Spleen (tissue), 11 donors: ENCODE measurements around the gene CUZD1. TPM values are rescaled to one million over a fixed set of nuclear protein-coding genes. Genes with fewer than 3 reads are reported as not detected.

Source experiments
- DNase-seq: peaks from one replicate; pipeline ENCODE4 v3.0.0-alpha.2; 2020
- H3K27ac ChIP-seq, 8 donors: fragments of 200-600 bp; sonication (generic) in 7 of 8; 1 replicate in 4 of 8; 2 replicates in 4 of 8; pipeline versions ENCODE4 v1.5.0 to v1.8.0; 2016 to 2021; ENCODE audit warnings: inconsistent platforms in 4 of 8, mild to moderate bottlenecking in 4 of 8, moderate library complexity in 1 of 8
- H3K27me3 ChIP-seq, 7 donors: fragments of 200-600 bp; sonication (generic) in 6 of 7; replicated peaks in 1 of 7; 1 replicate in 4 of 7; 2 replicates in 3 of 7; pipeline versions ENCODE4 v1.5.0 to v1.8.0; 2016 to 2021; ENCODE audit warnings: inconsistent platforms in 3 of 7, mild to moderate bottlenecking in 1 of 7
- H3K36me3 ChIP-seq, 6 donors: fragments of 200-600 bp; sonication (generic) in 5 of 6; 1 replicate in 4 of 6; 2 replicates in 2 of 6; pipeline versions ENCODE4 v1.5.0 to v1.8.0; 2016 to 2021; ENCODE audit warnings: inconsistent platforms in 2 of 6
- H3K4me1 ChIP-seq, 6 donors: fragments of 200-600 bp; sonication (generic) in 5 of 6; 1 replicate in 3 of 6; 2 replicates in 3 of 6; pipeline versions ENCODE4 v1.5.0 to v1.8.0; 2016 to 2021; ENCODE audit warnings: inconsistent platforms in 3 of 6
- H3K4me3 ChIP-seq, 8 donors: fragments of 200-600 bp; sonication (generic) in 7 of 8; 1 replicate in 4 of 8; 2 replicates in 4 of 8; pipeline versions ENCODE4 v1.5.0 to v1.8.0; 2016 to 2021; ENCODE audit warnings: inconsistent platforms in 4 of 8, mild to moderate bottlenecking in 4 of 8, moderate library complexity in 2 of 8
- H3K9me3 ChIP-seq, 8 donors: fragments of 200-600 bp; sonication (generic) in 7 of 8; 1 replicate in 4 of 8; 2 replicates in 4 of 8; pipeline versions ENCODE4 v1.5.0 to v1.8.0; 2016 to 2021; ENCODE audit warnings: inconsistent platforms in 4 of 8
- CTCF ChIP-seq, 11 experiments: fragments of 200-600 bp in 7 of 11; fragments of 450-650 bp in 4 of 11; sonication (generic) in 4 of 11; IDR thresholded peaks in 8 of 11; conservative IDR thresholded peaks in 3 of 11; 1 replicate in 7 of 11; 2 replicates in 4 of 11; pipeline versions ENCODE4 v1.4.0 to v1.8.0; 2016 to 2021; ENCODE audit warnings: antibody characterized with exemption in 11 of 11, inconsistent platforms in 4 of 11, mild to moderate bottlenecking in 1 of 11
- POLR2A ChIP-seq, 3 donors: fragments of 450-650 bp; IDR thresholded peaks; one replicate each; pipeline ENCODE4 v1.5.1; 2017; ENCODE audit warnings: antibody characterized with exemption in 3 of 3, mild to moderate bottlenecking in 1 of 3
- POLR2AphosphoS5 ChIP-seq, 3 donors: sonication (generic); formaldehyde crosslinking; IDR thresholded peaks; one replicate each; pipeline ENCODE4 v1.5.1; 2017; ENCODE audit warnings: antibody characterized with exemption in 3 of 3
- WGBS, 5 donors: extraction: QIAGEN DNeasy Blood & Tissue Kit in 3 of 5; methylation state at CpG; one replicate each; pipeline versions ENCODE4 v1.1.5 to v1.1.7; 2013 to 2018; 5-methylcytosine and 5-hydroxymethylcytosine counted together
- intact Hi-C: fragments of 100-400 bp; cut with DNase I; formaldehyde crosslinking; loops from one replicate; pipeline ENCODE4 v1.15.0; 2023; ENCODE audit warnings: low total_unique reads
- polyA plus RNA-seq, 3 donors: library from polyadenylated mRNA; stranded (reverse); fragments of 200-250 nt; gene quantifications; one replicate each; pipeline ENCODE4 v1.2.1, GENCODE V29; 2013
- total RNA-seq, 7 donors: library from RNA; depleted of rRNA in 3 of 7; stranded (reverse); fragments of >200 nt in 3 of 7; fragmentation: NEBNext Ultra II Directional in 4 of 7; extraction: Animal tissue kit (Norgen Biotek cat#: 25700) in 4 of 7; gene quantifications; one replicate each; pipeline versions ENCODE4 v1.1.0 to v1.2.1, GENCODE V29; 2016 to 2021
- donor health status: healthy with polysubstance abuse.
- donor health status: DM: no; HTN: no; CAD: no; lungs with moderate emphysema.
- donor health status: DM: no; HTN: no; CAD: no.
- donor health status: Bipolar disorder and iron deficiency.
- donor health status: healthy.
- donor health status: DM: no; HTN: no; CAD: no.
- donor health status: DM: yes; HTN: yes; CAD: no.

Gene CUZD1
- total and polyA plus RNA-seq, 10 donors: 1.1 to 2.5 (median 1.8) TPM

GRCh38 chr10:122853665-122854313 lies 8.1 kb upstream of the CUZD1 start:
- DNase-seq: no peak
- no peaks in the 10 kb centered on the region for H3K4me1 ChIP-seq

GRCh38 chr10:122852261-122852660 lies 6.6 kb upstream of the CUZD1 start:
- H3K4me3 ChIP-seq: no peak overlapping the region
- peaks cover 0 to 85% (median 7%) of the 10 kb centered on the region in 6 donors for H3K36me3 ChIP-seq
- intact Hi-C loops: no loop called here
- TF ChIP-seq CTCF (IDR thresholded peaks at IDR 0.05 in 8 of 11, conservative IDR thresholded peaks at IDR 0.05 in 3 of 11) (no peak), POLR2A (IDR thresholded peaks at IDR 0.05) (no peak), POLR2AphosphoS5 (IDR thresholded peaks at IDR 0.05) (no peak)
- no peak for DNase-seq
- peaks cover 0 to 16% (median 3%) of the 10 kb centered on the region in 8 donors for H3K9me3 ChIP-seq
- no peaks in the 10 kb centered on the region for H3K4me1 ChIP-seq
- H3K27me3 ChIP-seq: no peaks in the 10 kb centered on the region
- H3K27ac ChIP-seq: no peak overlapping the region
- 92 to 97% (median 95%) methylated on average over 2 of the region's 2 CpGs for WGBS, 5 donors

More at GRCh38 chr10:122853665-122854313, 8.1 kb upstream of the CUZD1 start:
- Histone ChIP-seq H3K4me3 (no peak overlapping the region), H3K27me3 (no peaks in the 10 kb centered on the region), H3K27ac (no peak overlapping the region), H3K9me3 (peaks cover 0 to 16% (median 3%) of the 10 kb centered on the region in 8 donors), H3K36me3 (peaks cover 0 to 77% (median 4%) of the 10 kb centered on the region in 6 donors)
- intact Hi-C loops: no loop called here
- WGBS, 5 donors: 60 to 73% (median 68%) methylated on average over 1 of the region's 1 CpG
- TF ChIP-seq POLR2AphosphoS5 (IDR thresholded peaks at IDR 0.05) (no peak), POLR2A (IDR thresholded peaks at IDR 0.05) (no peak), CTCF (IDR thresholded peaks at IDR 0.05 in 8 of 11, conservative IDR thresholded peaks at IDR 0.05 in 3 of 11) (no peak)

GRCh38 chr10:122850705-122851640 lies 5.3 kb upstream of the CUZD1 start:
- DNase-seq: no peak
- no peak overlapping the region for H3K4me3 ChIP-seq
- TF ChIP-seq POLR2A (IDR thresholded peaks at IDR 0.05) (no peak), POLR2AphosphoS5 (IDR thresholded peaks at IDR 0.05) (no peak), CTCF (IDR thresholded peaks at IDR 0.05 in 8 of 11, conservative IDR thresholded peaks at IDR 0.05 in 3 of 11) (no peak)
- no peak overlapping the region for H3K27ac ChIP-seq
- intact Hi-C loops: no loop called here
- H3K36me3 ChIP-seq: peaks cover 0 to 95% (median 7%) of the 10 kb centered on the region in 6 donors
- 87 to 92% (median 89%) methylated on average over 5 of the region's 5 CpGs for WGBS, 5 donors
- no peaks in the 10 kb centered on the region for H3K27me3 ChIP-seq
- H3K9me3 ChIP-seq: peaks cover 0 to 16% (median 3%) of the 10 kb centered on the region in 8 donors
- H3K4me1 ChIP-seq: no peaks in the 10 kb centered on the region
